Thyroid gland (tissue), 4 donors: ENCODE results near the gene MSH3. TPM values are rescaled to one million over a fixed set of nuclear protein-coding genes. Genes with fewer than 3 reads are reported as not detected.

Experiments
- DNase-seq, 2 donors: peaks; one replicate each; pipeline ENCODE4 v3.0.0-alpha.2; 2019
- H3K27ac ChIP-seq, 3 donors: fragments of 200-600 bp; sonication (generic); 1 replicate in 2 of 3; 2 replicates in 1 of 3; pipeline ENCODE4 v1.5.1; 2016 to 2019; ENCODE audit warnings: mild to moderate bottlenecking in 1 of 3, moderate library complexity in 1 of 3
- H3K27me3 ChIP-seq: fragments of 200-600 bp; sonication (generic); one replicate; pipeline ENCODE4 v1.5.1; 2019
- H3K36me3 ChIP-seq, 2 donors: fragments of 200-600 bp; sonication (generic); one replicate each; pipeline ENCODE4 v1.5.1; 2016 to 2019
- H3K4me1 ChIP-seq, 2 donors: fragments of 200-600 bp; sonication (generic); one replicate each; pipeline ENCODE4 v1.5.1; 2017 to 2019
- H3K4me3 ChIP-seq, 3 donors: fragments of 200-600 bp; sonication (generic); replicated peaks in 1 of 3; 1 replicate in 2 of 3; 2 replicates in 1 of 3; pipeline ENCODE4 v1.5.1; 2016; ENCODE audit warnings: mild to moderate bottlenecking in 1 of 3
- H3K9me3 ChIP-seq: fragments of 200-600 bp; sonication (generic); one replicate; pipeline ENCODE4 v1.5.1; 2017
- CTCF ChIP-seq, 6 experiments: fragments of 200-600 bp in 3 of 6; fragments of 450-650 bp in 3 of 6; sonication (generic) in 3 of 6; IDR thresholded peaks; one replicate each; pipeline ENCODE4 v1.5.1; 2016 to 2019; ENCODE audit warnings: antibody characterized with exemption in 6 of 6, mild to moderate bottlenecking in 2 of 6, inconsistent platforms in 1 of 6, moderate library complexity in 1 of 6
- POLR2A ChIP-seq, 2 donors: fragments of 450-650 bp; IDR thresholded peaks; one replicate each; pipeline ENCODE4 v1.6.1; 2017; ENCODE audit warnings: antibody characterized with exemption in 2 of 2, mild to moderate bottlenecking in 2 of 2, moderate library complexity in 1 of 2
- WGBS, 2 donors: methylation state at CpG; one replicate each; pipeline ENCODE4 v1.1.5; 2017; 5-methylcytosine and 5-hydroxymethylcytosine counted together
- intact Hi-C: fragments of 100-400 bp; cut with DNase I; formaldehyde crosslinking; loops from one replicate; pipeline ENCODE4 v1.15.1; 2023
- total RNA-seq, 4 donors: library from RNA; depleted of rRNA; stranded (reverse); fragments of >200 nt; gene quantifications; one replicate each; pipeline ENCODE4 v1.2.3, GENCODE V29; 2016

Gene MSH3
- total RNA-seq, 4 donors from 2014 or later = 25.9 to 45.0 (median 26.1) TPM

DNA sequence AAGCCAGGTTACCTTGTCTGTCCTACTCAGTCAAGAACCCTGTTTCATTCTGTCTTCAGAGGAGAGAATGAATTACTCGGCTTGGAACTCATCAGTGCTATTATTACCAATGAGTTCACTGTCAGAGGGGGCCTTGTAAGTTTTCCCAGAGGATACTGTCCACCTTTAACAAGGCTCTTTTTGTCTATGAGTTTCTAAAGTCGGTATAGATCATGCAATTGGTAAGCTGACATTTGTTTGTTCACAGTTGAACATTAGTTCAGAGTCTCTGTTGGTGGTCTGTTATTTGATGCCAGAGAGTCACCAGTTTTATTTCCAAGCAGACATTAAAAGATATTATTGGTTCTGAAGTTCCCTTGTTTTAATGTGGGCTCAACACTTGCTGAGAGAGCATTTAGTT, 58.5 kb downstream of the MSH3 start:
- intact Hi-C loops = no loop called here
- no peak for DNase-seq
- Histone ChIP-seq H3K4me3 (no peak overlapping the region), H3K27me3 (no peaks in the 10 kb centered on the region), H3K9me3 (no peaks in the 10 kb centered on the region), H3K4me1 (peaks cover 6 to 14% of the 10 kb centered on the region in 2 donors), H3K27ac (no peak overlapping the region), H3K36me3 (no peaks in the 10 kb centered on the region)
- no peak for TF ChIP-seq POLR2A (IDR thresholded peaks at IDR 0.05)
- 77 to 85% methylated on average over 2 of the region's 2 CpGs for WGBS, 2 donors

GRCh38 chr5:80713631-80714030, 59.2 kb downstream of the MSH3 start:
- Histone ChIP-seq H3K4me1 (peaks cover 6 to 14% of the 10 kb centered on the region in 2 donors), H3K9me3 (no peaks in the 10 kb centered on the region), H3K36me3 (no peaks in the 10 kb centered on the region), H3K27ac (no peak overlapping the region), H3K27me3 (no peaks in the 10 kb centered on the region), H3K4me3 (no peak overlapping the region)
- WGBS, 2 donors = 85 to 86% methylated on average over 5 of the region's 5 CpGs
- DNase-seq = no peak
- intact Hi-C loops = no loop called here
- TF ChIP-seq POLR2A (IDR thresholded peaks at IDR 0.05) (no peak), CTCF (IDR thresholded peaks at IDR 0.05) (no peak)

GRCh38 chr5:80714570-80715298, 60.3 kb downstream of the MSH3 start:
- H3K36me3 ChIP-seq = no peaks in the 10 kb centered on the region
- no peaks in the 10 kb centered on the region for H3K9me3 ChIP-seq
- TF ChIP-seq POLR2A (IDR thresholded peaks at IDR 0.05) (no peak), CTCF (IDR thresholded peaks at IDR 0.05) (no peak)
- H3K27me3 ChIP-seq = no peaks in the 10 kb centered on the region
- H3K4me3 ChIP-seq = no peak overlapping the region
- intact Hi-C loops = no loop called here
- 89 to 96% methylated on average over 5 of the region's 5 CpGs for WGBS, 2 donors
- H3K27ac ChIP-seq = no peak overlapping the region
- peaks cover 6 to 14% of the 10 kb centered on the region in 2 donors for H3K4me1 ChIP-seq
- no peak for DNase-seq

DNA sequence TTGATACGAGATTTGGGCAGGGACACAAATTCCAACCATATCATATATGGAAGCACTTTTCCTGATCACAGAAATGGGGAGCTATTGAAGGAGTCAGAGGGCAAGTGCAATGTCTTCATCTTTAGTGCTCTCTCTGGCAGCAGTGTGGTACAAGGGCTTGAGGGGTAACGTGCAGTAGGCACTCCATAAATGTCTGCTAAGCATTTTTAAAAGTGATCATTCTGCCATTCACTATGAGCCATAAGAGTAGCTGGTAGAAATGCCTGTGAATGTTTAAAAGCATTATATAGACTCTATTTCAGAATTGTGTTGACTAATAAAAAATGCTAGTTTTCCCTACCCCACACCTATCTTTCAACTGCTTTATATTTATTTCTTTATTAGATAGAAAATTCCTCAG, 61.4 kb downstream of the MSH3 start:
- Histone ChIP-seq H3K4me1 (peaks cover 0 to 6% of the 10 kb centered on the region in 2 donors), H3K36me3 (no peaks in the 10 kb centered on the region), H3K4me3 (no peak overlapping the region), H3K27ac (no peak overlapping the region), H3K27me3 (no peaks in the 10 kb centered on the region), H3K9me3 (no peaks in the 10 kb centered on the region)
- intact Hi-C loops = no loop called here
- 93 to 100% methylated on average over 2 of the region's 2 CpGs for WGBS, 2 donors
- TF ChIP-seq CTCF (IDR thresholded peaks at IDR 0.05) = no peak
- no peak for TF ChIP-seq POLR2A (IDR thresholded peaks at IDR 0.05)
- no peak for DNase-seq

- 93 to 94% methylated on average over 2 of the region's 2 CpGs for WGBS, 2 donors
- intact Hi-C loops = no loop called here
- H3K4me1 ChIP-seq = no peaks in the 10 kb centered on the region
Observed at GRCh38 chr5:80720181-80720580, 65.7 kb downstream of the MSH3 start.

More at GRCh38 chr5:80720181-80720580, 65.7 kb downstream of the MSH3 start:
- H3K36me3 ChIP-seq = no peaks in the 10 kb centered on the region
- DNase-seq = no peak
- no peak overlapping the region for H3K4me3 ChIP-seq
- no peak overlapping the region for H3K27ac ChIP-seq
- TF ChIP-seq CTCF (IDR thresholded peaks at IDR 0.05) (no peak), POLR2A (IDR thresholded peaks at IDR 0.05) (no peak)
- H3K27me3 ChIP-seq = no peaks in the 10 kb centered on the region
- H3K9me3 ChIP-seq = no peaks in the 10 kb centered on the region
